ENCODE data around the gene RASA4. TPM values are rescaled to one million over a fixed set of nuclear protein-coding genes. Genes with fewer than 3 reads are reported as not detected.
"Not testable (repeated sequence)": the region's sequence is repeated elsewhere in the genome, so short reads cannot be mapped to it uniquely, and the experiment has no call there.

The RASA4 gene
- total and polyA plus RNA-seq, 4 donors, result 1.1 to 7.3 (median 3.4) TPM

GRCh38 chr7:102577315-102578240, 39.0 kb downstream of the RASA4 start:
- H3K27ac ChIP-seq (ENCODE audit: low read depth in 1 of 2, low read length in 2 of 2); H3K9me3 ChIP-seq (ENCODE audit: control insufficient read depth in 4 of 4, low read length in 3 of 4); H3K27me3 ChIP-seq (ENCODE audit: control insufficient read depth in 4 of 4, insufficient read depth in 4 of 4, low read length in 3 of 4); H3K36me3 ChIP-seq (ENCODE audit: control insufficient read depth in 4 of 4, insufficient read depth in 3 of 4, low read depth in 1 of 4, low read length in 3 of 4); H3K4me1 ChIP-seq (ENCODE audit: control insufficient read depth in 4 of 4, insufficient read depth in 4 of 4, low read length in 3 of 4); H3K9ac ChIP-seq (ENCODE audit: low read depth in 1 of 2, low read length in 2 of 2); H3K4me3 ChIP-seq (ENCODE audit: low read depth in 1 of 3, low read length in 3 of 3): not testable (repeated sequence)
- DNase-seq (ENCODE audit: low spot score), result peak; percentile 27
- 91% methylated on average over 6 of the region's 7 CpGs for WGBS

GRCh38 chr7:102576363-102576762, 40.2 kb downstream of the RASA4 start:
- H3K4me1 ChIP-seq (ENCODE audit: control insufficient read depth in 4 of 4, insufficient read depth in 4 of 4, low read length in 3 of 4), result not testable (repeated sequence)
- WGBS, result no CpG with 5 or more reads among the region's 3 CpGs

GRCh38 chr7:102574607-102575006, 41.9 kb downstream of the RASA4 start:
- not testable (repeated sequence) for H3K27me3 ChIP-seq (ENCODE audit: control insufficient read depth in 4 of 4, insufficient read depth in 4 of 4, low read length in 3 of 4); H3K9me3 ChIP-seq (ENCODE audit: control insufficient read depth in 4 of 4, low read length in 3 of 4); H3K9ac ChIP-seq (ENCODE audit: low read depth in 1 of 2, low read length in 2 of 2); H3K27ac ChIP-seq (ENCODE audit: low read depth in 1 of 2, low read length in 2 of 2); H3K4me1 ChIP-seq (ENCODE audit: control insufficient read depth in 4 of 4, insufficient read depth in 4 of 4, low read length in 3 of 4); DNase-seq (ENCODE audit: low spot score); H3K36me3 ChIP-seq (ENCODE audit: control insufficient read depth in 4 of 4, insufficient read depth in 3 of 4, low read depth in 1 of 4, low read length in 3 of 4); H3K4me3 ChIP-seq (ENCODE audit: low read depth in 1 of 3, low read length in 3 of 3)
- no CpG with 5 or more reads among the region's 6 CpGs for WGBS

More at GRCh38 chr7:102576363-102576762, 40.2 kb downstream of the RASA4 start:
- not testable (repeated sequence) for H3K27me3 ChIP-seq (ENCODE audit: control insufficient read depth in 4 of 4, insufficient read depth in 4 of 4, low read length in 3 of 4); H3K36me3 ChIP-seq (ENCODE audit: control insufficient read depth in 4 of 4, insufficient read depth in 3 of 4, low read depth in 1 of 4, low read length in 3 of 4); DNase-seq (ENCODE audit: low spot score); H3K9me3 ChIP-seq (ENCODE audit: control insufficient read depth in 4 of 4, low read length in 3 of 4); H3K9ac ChIP-seq (ENCODE audit: low read depth in 1 of 2, low read length in 2 of 2); H3K27ac ChIP-seq (ENCODE audit: low read depth in 1 of 2, low read length in 2 of 2); H3K4me3 ChIP-seq (ENCODE audit: low read depth in 1 of 3, low read length in 3 of 3)

GRCh38 chr7:102572261-102573239, 44.0 kb downstream of the RASA4 start, which contains the start of gene POLR2J3:
Gene POLR2J3 (minus strand): TSS chr7:102572583. CDS start chr7:102572521, 62 bp downstream.
- peak within 1 kb of the TSS; percentile 40 to 95 (median 77) for H3K4me3 ChIP-seq (ENCODE audit: low read depth in 1 of 3, low read length in 3 of 3)
- TF ChIP-seq GABPA (IDR thresholded peaks at IDR 0.05 in 1 of 2, conservative IDR thresholded peaks at IDR 0.05 in 1 of 2) (peak in 1 of 2 donors; percentile 72), TAF1 (conservative IDR thresholded peaks at IDR 0.05) (peak; percentile 93), CTCF (IDR thresholded peaks at IDR 0.05; ENCODE audit: low read depth, low read length, missing input control) (peak; percentile 36), RAD21 (IDR thresholded peaks at IDR 0.05) (peak in 1 of 2 donors; percentile 23)
- 0% methylated on average over 51 of the region's 64 CpGs for WGBS
- H3K9ac ChIP-seq (ENCODE audit: low read depth in 1 of 2, low read length in 2 of 2), result peak within 1 kb of the TSS; percentile 75 to 93
- peak within 1 kb of the TSS in 1 of 2 donors; percentile 69 for H3K27ac ChIP-seq (ENCODE audit: low read depth in 1 of 2, low read length in 2 of 2)
- H3K4me1 ChIP-seq (ENCODE audit: control insufficient read depth in 4 of 4, insufficient read depth in 4 of 4, low read length in 3 of 4); H3K9me3 ChIP-seq (ENCODE audit: control insufficient read depth in 4 of 4, low read length in 3 of 4); H3K27me3 ChIP-seq (ENCODE audit: control insufficient read depth in 4 of 4, insufficient read depth in 4 of 4, low read length in 3 of 4); H3K36me3 ChIP-seq (ENCODE audit: control insufficient read depth in 4 of 4, insufficient read depth in 3 of 4, low read depth in 1 of 4, low read length in 3 of 4): not testable (repeated sequence)
- peak; percentile 100 for DNase-seq (ENCODE audit: low spot score)

DNA sequence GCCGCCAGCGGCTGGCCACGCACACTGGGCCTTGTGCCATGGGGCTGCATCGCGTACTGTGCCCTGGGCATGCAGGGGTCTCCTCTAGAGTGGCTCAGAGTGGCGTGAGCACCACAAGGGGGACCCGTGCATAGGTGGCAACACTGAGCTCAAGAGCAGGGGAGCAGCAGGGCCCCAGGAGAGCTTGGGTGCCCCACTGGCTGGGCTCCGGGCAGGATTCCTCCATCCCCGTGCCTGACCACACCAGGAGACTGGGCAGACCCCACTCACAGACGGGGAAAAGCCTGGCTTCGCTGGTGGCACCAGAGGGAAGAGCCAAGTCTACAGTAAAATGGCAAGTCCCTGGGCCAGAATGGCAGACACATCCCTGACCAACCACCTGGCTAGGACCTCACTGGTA, 47.9 kb downstream of the RASA4 start:
- H3K27me3 ChIP-seq (ENCODE audit: control insufficient read depth in 4 of 4, insufficient read depth in 4 of 4, low read length in 3 of 4); H3K36me3 ChIP-seq (ENCODE audit: control insufficient read depth in 4 of 4, insufficient read depth in 3 of 4, low read depth in 1 of 4, low read length in 3 of 4); H3K9me3 ChIP-seq (ENCODE audit: control insufficient read depth in 4 of 4, low read length in 3 of 4); H3K27ac ChIP-seq (ENCODE audit: low read depth in 1 of 2, low read length in 2 of 2); H3K4me1 ChIP-seq (ENCODE audit: control insufficient read depth in 4 of 4, insufficient read depth in 4 of 4, low read length in 3 of 4); H3K4me3 ChIP-seq (ENCODE audit: low read depth in 1 of 3, low read length in 3 of 3); H3K9ac ChIP-seq (ENCODE audit: low read depth in 1 of 2, low read length in 2 of 2): not testable (repeated sequence)
- peak; percentile 24 for DNase-seq (ENCODE audit: low spot score)
- WGBS, result 95% methylated on average over 4 of the region's 11 CpGs

GRCh38 chr7:102550808-102551422, 65.6 kb downstream of the RASA4 start, which contains the start of gene SPDYE2:
Gene SPDYE2 (plus strand): TSS chr7:102551226. CDS start chr7:102553256, 2,030 bp downstream.
- no CpG with 5 or more reads among the region's 6 CpGs for WGBS
- H3K9me3 ChIP-seq (ENCODE audit: control insufficient read depth in 4 of 4, low read length in 3 of 4); H3K27me3 ChIP-seq (ENCODE audit: control insufficient read depth in 4 of 4, insufficient read depth in 4 of 4, low read length in 3 of 4); H3K4me3 ChIP-seq (ENCODE audit: low read depth in 1 of 3, low read length in 3 of 3); H3K36me3 ChIP-seq (ENCODE audit: control insufficient read depth in 4 of 4, insufficient read depth in 3 of 4, low read depth in 1 of 4, low read length in 3 of 4); H3K4me1 ChIP-seq (ENCODE audit: control insufficient read depth in 4 of 4, insufficient read depth in 4 of 4, low read length in 3 of 4); H3K9ac ChIP-seq (ENCODE audit: low read depth in 1 of 2, low read length in 2 of 2); DNase-seq (ENCODE audit: low spot score); H3K27ac ChIP-seq (ENCODE audit: low read depth in 1 of 2, low read length in 2 of 2): not testable (repeated sequence)
